ENCODE results near the gene KSR2. TPM values are rescaled to one million over a fixed set of nuclear protein-coding genes. Genes with fewer than 3 reads are reported as not detected.

The KSR2 gene
- polyA plus RNA-seq, 1 experiment: not detected

- no peaks in the 10 kb centered on the region for H3K36me3 ChIP-seq (ENCODE audit: control insufficient read depth, insufficient read depth, low read length)
- H3K4me3 ChIP-seq (ENCODE audit: low read depth, low read length): no peak overlapping the region
- ChIA-PET CTCF (no interaction called here), POLR2A (no interaction called here)
- TF ChIP-seq CTCF (IDR thresholded peaks at IDR 0.05; ENCODE audit: insufficient read depth, low read depth, low read length): no peak
- H3K27me3 ChIP-seq (ENCODE audit: control insufficient read depth, insufficient read depth, low read length): no peaks in the 10 kb centered on the region
- DNase-seq (ENCODE audit: low read depth): no peak
Observed at GRCh38 chr12:117468016-117468415, 500.8 kb downstream of the KSR2 start.

GRCh38 chr12:117467588-117467987 is 501.2 kb downstream of the KSR2 start:
- POLR2A ChIA-PET: no interaction called here
- CTCF ChIA-PET: no interaction called here
- Histone ChIP-seq H3K36me3 (ENCODE audit: control insufficient read depth, insufficient read depth, low read length) (no peaks in the 10 kb centered on the region), H3K27me3 (ENCODE audit: control insufficient read depth, insufficient read depth, low read length) (no peaks in the 10 kb centered on the region), H3K4me3 (ENCODE audit: low read depth, low read length) (no peak overlapping the region)
- TF ChIP-seq CTCF (IDR thresholded peaks at IDR 0.05; ENCODE audit: insufficient read depth, low read depth, low read length): no peak
- DNase-seq (ENCODE audit: low read depth): no peak

- CTCF ChIA-PET: interaction anchor here (0.9 kb wide), 1 partner anchor 36 kb away, joined by 4 read pairs; no protein-coding TSS in a partner anchor
- Histone ChIP-seq H3K36me3 (ENCODE audit: control insufficient read depth, insufficient read depth, low read length) (no peaks in the 10 kb centered on the region), H3K27me3 (ENCODE audit: control insufficient read depth, insufficient read depth, low read length) (no peaks in the 10 kb centered on the region), H3K4me3 (ENCODE audit: low read depth, low read length) (no peak overlapping the region)
- DNase-seq (ENCODE audit: low read depth): no peak
- POLR2A ChIA-PET: no interaction called here
- no peak for TF ChIP-seq CTCF (IDR thresholded peaks at IDR 0.05; ENCODE audit: insufficient read depth, low read depth, low read length)
Observed at GRCh38 chr12:117466677-117467362, 502.0 kb downstream of the KSR2 start.

- DNase-seq (ENCODE audit: low read depth): no peak
- no peaks in the 10 kb centered on the region for H3K27me3 ChIP-seq (ENCODE audit: control insufficient read depth, insufficient read depth, low read length)
- ChIA-PET POLR2A (no interaction called here), CTCF (no interaction called here)
- no peaks in the 10 kb centered on the region for H3K36me3 ChIP-seq (ENCODE audit: control insufficient read depth, insufficient read depth, low read length)
- no peak for TF ChIP-seq CTCF (IDR thresholded peaks at IDR 0.05; ENCODE audit: insufficient read depth, low read depth, low read length)
- H3K4me3 ChIP-seq (ENCODE audit: low read depth, low read length): no peak overlapping the region
Observed at GRCh38 chr12:117461732-117462131, 507.1 kb downstream of the KSR2 start.

GRCh38 chr12:117459229-117459628 is 509.6 kb downstream of the KSR2 start:
- CTCF ChIA-PET: no interaction called here
- no peak for DNase-seq (ENCODE audit: low read depth)
- no peaks in the 10 kb centered on the region for H3K36me3 ChIP-seq (ENCODE audit: control insufficient read depth, insufficient read depth, low read length)
- no peak for TF ChIP-seq CTCF (IDR thresholded peaks at IDR 0.05; ENCODE audit: insufficient read depth, low read depth, low read length)
- H3K4me3 ChIP-seq (ENCODE audit: low read depth, low read length): no peak overlapping the region
- no peaks in the 10 kb centered on the region for H3K27me3 ChIP-seq (ENCODE audit: control insufficient read depth, insufficient read depth, low read length)
- POLR2A ChIA-PET: no interaction called here

All from BJ (cell line).